Stomach (tissue), 4 donors: Measurements from ENCODE around the gene PFDN6.

Source experiments
- POLR2A ChIP-seq, 4 donors: fragments of 450-650 bp; IDR thresholded peaks; one replicate each; pipeline ENCODE4 v1.6.1; 2016; ENCODE audit warnings: antibody characterized with exemption in 4 of 4, control low read depth in 2 of 4, mild to moderate bottlenecking in 1 of 4, moderate library complexity in 1 of 4
- POLR2AphosphoS5 ChIP-seq, 3 donors: sonication (generic); formaldehyde crosslinking; IDR thresholded peaks; one replicate each; pipeline ENCODE4 v1.6.1; 2016; ENCODE audit warnings: antibody characterized with exemption in 3 of 3

DNA sequence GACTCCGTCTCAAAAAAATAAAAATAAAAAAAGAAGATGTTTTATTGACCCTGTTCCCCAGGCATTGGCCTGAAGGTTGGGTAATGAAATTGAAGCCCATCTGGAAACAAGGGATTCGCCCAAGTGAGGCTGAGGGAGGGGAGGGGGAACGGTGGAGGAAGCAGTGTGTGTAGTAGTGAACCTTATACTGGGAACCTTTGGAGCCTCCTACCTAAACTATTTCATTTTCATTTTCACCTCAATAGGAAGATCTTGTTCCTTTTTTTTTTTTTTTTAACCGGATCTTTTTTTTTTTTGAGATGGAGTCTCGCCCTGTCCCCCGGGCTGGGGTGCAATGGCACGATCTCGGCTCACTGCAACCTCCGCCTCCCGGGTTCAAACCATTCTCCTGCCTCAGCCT, 41.3 kb downstream of the PFDN6 start:
- TF ChIP-seq POLR2A (IDR thresholded peaks at IDR 0.05) (no peak), POLR2AphosphoS5 (IDR thresholded peaks at IDR 0.05) (no peak)
